NCI-H1930 (cell line): ENCODE measurements around the gene BTBD19.
"Not testable (repeated sequence)": the region's sequence is repeated elsewhere in the genome, so short reads cannot be mapped to it uniquely, and the experiment has no call there.

Source experiments
- DNase-seq, 2 experiments: peaks; one replicate each; lab custom pipeline; 2025; lab: John Stamatoyannopoulos, UW

Gene BTBD19

GRCh38 chr1:44808063-44808937, at the start of gene BTBD19:
Gene BTBD19, plus strand, starts transcription at chr1:44808523. Its CDS starts 298 bp downstream, at chr1:44808821.
- no peak for DNase-seq

GRCh38 chr1:44759077-44759476, 49.2 kb upstream of the BTBD19 start:
- DNase-seq, result no peak

- no peak for DNase-seq
Measured at GRCh38 chr1:44760876-44761275, 47.4 kb upstream of the BTBD19 start.

GRCh38 chr1:44766421-44766820, 41.9 kb upstream of the BTBD19 start:
- not testable (repeated sequence) for DNase-seq

- peak; percentile 85 to 92 for DNase-seq
Measured at GRCh38 chr1:44775078-44775929, 33.0 kb upstream of the BTBD19 start, which contains the start of gene RPS8. Gene RPS8, plus strand, starts transcription at chr1:44775540. Its CDS starts 57 bp downstream, at chr1:44775597.

GRCh38 chr1:44775930-44776729, 32.2 kb upstream of the BTBD19 start:
- DNase-seq, result no peak

- no peak for DNase-seq
Measured at GRCh38 chr1:44776730-44777068, 31.6 kb upstream of the BTBD19 start.

- no peak for DNase-seq
Measured at GRCh38 chr1:44777547-44777946, 30.8 kb upstream of the BTBD19 start.

- no peak for DNase-seq
Measured at GRCh38 chr1:44777969-44778635, 30.2 kb upstream of the BTBD19 start.

GRCh38 chr1:44778705-44779576, 29.4 kb upstream of the BTBD19 start:
- no peak for DNase-seq

- no peak for DNase-seq
Measured at GRCh38 chr1:44780583-44781121, 27.7 kb upstream of the BTBD19 start.

GRCh38 chr1:44783697-44784093, 24.6 kb upstream of the BTBD19 start:
- DNase-seq, result no peak

- DNase-seq, result no peak
Measured at GRCh38 chr1:44784094-44785028, 24.0 kb upstream of the BTBD19 start.

GRCh38 chr1:44785029-44785380, 23.3 kb upstream of the BTBD19 start:
- no peak for DNase-seq

GRCh38 chr1:44785501-44786137, 22.7 kb upstream of the BTBD19 start:
- DNase-seq, result no peak

GRCh38 chr1:44786138-44786840, 22.0 kb upstream of the BTBD19 start:
- DNase-seq, result no peak

- no peak for DNase-seq
Measured at GRCh38 chr1:44786841-44787426, 21.4 kb upstream of the BTBD19 start.

- no peak for DNase-seq
Measured at GRCh38 chr1:44787506-44787905, 20.8 kb upstream of the BTBD19 start.
